GM18526 (cell line): ENCODE data around the gene ITGB4.

ENCODE experiments used
- POLR2A ChIP-seq: IDR thresholded peaks from 3 replicates; pipeline ENCODE4 v1.6.1; 2011; ENCODE audit not compliant: insufficient read length; ENCODE audit errors: extremely low read depth

Gene ITGB4

GRCh38 chr17:75722076-75722475 lies 817 bp downstream of the ITGB4 start:
- TF ChIP-seq POLR2A: no peak

DNA sequence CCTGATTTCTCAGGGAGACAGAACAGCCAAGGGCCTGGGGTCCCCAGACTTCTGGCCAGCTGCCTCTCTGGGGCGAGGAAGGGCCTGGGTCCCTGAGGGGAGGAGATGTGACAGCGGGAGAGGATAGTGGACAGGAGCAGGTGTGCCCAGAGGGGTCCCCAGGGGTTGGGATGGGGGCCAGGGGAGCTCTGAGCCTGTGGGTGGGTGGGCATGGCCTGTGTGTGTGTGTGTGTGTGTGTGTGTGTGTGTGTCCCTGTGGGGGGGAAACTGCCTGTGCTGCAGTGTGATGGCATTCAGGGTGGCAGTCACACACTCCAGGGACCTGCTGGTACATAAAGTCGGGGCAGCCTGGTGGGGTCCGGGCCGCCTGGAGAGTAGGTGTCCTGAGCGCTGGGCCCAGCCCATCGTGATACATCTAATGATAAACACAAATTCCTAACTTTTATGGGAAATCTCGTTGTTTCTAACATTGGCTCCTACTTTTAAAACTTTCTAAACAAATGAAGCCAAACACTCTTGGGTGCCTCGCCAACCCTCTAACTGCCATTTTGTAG lies 1.4 kb downstream of the ITGB4 start:
- TF ChIP-seq POLR2A: no peak

DNA sequence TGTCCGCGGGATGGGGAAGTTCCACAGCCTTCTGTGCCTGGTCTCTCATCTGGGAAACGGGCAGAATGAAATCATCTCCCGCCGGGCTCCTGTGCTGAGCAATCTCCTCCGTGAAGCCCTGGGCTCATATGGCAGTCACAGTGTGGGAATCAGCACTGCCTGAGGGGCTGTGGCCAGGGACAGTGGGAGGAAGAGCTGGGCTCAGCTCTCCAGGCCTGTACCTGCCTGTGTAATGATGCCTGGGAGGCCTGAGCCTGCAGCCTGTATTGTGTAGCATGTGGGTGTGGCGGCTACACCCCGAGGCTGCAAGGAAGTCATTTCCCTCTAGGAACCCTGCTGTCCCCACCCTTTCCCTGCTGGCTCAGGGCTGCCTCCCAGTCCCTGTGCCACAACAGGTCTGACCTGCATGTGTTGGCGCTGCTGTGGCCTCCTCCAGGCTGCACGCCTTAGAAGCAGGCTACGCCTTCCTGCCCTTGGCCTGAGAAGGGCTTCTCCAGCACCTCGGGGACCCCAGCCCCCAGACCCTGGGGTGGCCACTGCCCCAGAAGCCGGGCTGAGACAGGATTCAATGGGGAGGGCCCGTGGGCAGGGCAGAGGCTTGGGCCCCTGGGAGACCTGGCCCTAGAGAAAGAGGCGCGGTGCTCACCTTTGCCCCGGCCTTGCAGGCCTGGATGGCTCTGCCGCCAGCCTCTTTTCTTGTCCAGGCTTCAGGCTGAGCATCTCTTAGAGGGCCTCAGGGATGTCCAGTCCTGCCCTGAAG lies 2.1 kb downstream of the ITGB4 start:
- no peak for TF ChIP-seq POLR2A

DNA sequence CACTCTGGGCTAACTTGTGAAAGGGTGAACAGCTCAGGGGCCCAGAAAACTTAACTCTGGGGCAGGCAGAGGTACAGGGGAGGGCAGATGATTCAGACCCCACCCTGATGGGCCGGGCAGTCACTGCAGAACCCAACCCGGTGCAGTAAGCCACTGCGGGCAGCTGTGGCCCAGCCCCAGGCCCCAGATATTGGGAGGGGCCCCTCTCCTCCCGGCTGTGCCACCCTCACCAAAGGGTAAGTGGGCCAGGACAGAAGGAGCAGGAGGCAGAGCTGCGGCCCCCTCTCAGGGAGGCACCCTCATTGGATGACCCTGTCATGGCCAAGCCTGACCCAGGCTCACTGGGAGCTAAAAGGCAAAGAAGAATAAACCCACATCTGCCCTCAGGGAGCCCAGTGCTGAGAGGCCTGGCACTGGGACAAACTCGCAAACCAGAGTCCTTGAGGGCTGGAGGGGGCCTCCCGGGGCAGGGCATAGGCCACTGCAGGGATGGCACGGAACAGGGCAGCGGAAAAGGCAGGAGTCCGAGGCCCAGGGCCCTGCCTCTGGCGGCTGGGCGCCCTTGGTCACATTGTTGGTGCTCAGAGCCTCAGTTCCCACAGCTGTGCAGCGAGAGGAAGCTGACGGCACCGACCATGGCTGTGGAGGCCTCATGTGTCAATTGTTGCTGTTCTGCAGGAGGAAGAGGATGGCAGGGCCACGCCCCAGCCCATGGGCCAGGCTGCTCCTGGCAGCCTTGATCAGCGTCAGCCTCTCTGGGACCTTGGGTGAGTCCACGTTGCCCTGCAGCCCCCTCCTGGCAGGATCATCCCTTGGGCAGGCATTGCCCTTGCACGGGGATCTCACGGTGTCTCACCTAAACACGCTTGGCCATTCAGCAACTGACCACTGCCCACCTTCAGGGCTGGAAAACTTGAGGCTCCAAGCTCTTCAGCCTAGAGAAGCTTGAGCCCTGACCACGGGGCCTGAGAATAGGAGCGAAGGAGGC lies 3.1 kb downstream of the ITGB4 start:
- TF ChIP-seq POLR2A: no peak

DNA sequence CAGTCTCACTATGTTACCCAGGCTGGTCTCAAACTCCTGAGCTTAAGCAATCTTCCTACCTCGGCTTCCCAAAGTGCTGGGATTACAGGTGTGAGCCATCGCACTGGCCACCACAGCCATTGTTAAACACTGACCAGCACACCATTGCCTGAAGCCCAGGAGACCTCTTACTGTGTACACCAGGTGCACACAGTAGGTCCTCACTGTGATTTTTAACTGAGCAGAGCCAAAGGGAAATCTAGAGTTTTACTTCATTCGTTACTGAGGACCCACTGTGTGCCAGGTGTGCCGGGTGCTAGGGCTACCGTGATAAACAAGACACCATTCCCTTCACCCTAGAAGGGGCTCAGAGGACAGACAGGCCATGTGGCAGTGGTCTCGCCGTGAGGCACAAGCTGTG lies 4.2 kb downstream of the ITGB4 start:
- TF ChIP-seq POLR2A: no peak

DNA sequence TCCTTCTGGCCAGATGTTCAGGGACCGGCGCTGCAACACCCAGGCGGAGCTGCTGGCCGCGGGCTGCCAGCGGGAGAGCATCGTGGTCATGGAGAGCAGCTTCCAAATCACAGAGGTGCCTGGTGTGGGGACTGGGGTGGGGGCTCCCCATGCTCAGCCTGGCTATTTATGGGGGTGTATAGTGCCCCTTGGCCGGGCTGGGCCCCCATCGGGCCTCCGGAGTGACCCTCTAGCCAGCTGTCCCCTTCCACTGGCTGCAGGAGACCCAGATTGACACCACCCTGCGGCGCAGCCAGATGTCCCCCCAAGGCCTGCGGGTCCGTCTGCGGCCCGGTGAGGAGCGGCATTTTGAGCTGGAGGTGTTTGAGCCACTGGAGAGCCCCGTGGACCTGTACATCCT lies 6.1 kb downstream of the ITGB4 start:
- no peak for TF ChIP-seq POLR2A

DNA sequence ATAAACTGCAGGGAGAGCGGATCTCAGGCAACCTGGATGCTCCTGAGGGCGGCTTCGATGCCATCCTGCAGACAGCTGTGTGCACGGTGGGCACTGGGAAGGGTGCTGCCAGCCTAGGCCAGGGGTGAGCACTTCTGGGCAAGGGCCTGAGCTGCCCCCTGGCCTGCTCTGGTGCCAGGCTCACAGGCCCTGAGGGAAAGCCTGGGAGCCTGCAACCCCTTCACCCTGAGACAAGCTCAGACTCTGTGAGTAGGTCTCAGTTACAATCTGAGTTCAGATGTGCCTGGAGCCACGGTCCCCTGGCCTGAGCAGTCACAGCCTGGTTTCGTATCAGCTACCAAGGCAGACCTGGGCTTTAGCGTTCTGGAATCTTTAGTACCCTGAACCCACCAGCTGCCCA lies 8.1 kb downstream of the ITGB4 start:
- no peak for TF ChIP-seq POLR2A

DNA sequence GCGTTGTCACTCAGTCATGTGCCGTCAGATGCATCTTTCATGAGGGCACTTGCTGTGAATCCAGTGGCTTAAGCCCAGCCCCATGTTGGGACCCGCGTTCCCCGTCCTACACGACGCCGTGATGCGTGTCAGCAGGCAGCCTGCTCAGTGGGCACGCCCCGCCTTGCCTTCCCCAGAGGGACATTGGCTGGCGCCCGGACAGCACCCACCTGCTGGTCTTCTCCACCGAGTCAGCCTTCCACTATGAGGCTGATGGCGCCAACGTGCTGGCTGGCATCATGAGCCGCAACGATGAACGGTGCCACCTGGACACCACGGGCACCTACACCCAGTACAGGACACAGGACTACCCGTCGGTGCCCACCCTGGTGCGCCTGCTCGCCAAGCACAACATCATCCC lies 8.8 kb downstream of the ITGB4 start:
- no peak for TF ChIP-seq POLR2A

DNA sequence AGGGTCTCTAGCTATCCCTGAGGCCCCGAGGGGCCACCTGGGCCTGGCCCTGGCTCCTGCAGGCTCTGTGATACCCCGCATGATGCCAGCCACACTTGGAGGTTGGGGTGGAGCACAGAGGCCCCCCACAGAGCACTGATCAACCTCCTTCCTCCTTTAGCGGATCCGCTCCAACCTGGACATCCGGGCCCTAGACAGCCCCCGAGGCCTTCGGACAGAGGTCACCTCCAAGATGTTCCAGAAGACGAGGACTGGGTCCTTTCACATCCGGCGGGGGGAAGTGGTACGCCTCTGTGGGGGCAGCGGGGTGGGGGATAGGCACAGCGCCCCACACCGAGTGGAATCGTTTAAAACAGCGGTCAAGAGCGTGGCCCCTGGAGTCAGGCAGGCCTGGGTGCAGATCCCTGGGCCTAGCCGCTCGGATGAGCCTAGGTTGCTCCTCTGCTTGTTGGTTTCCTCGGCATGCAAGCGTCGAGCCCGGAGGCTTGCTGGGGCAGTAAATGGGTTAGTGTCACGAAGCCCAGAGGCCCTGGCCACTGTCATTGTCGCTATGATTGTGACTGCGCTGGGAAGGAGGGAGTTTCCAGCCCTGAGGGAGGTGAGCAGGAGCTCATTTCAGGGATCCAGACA lies 9.9 kb downstream of the ITGB4 start:
- no peak for TF ChIP-seq POLR2A

DNA sequence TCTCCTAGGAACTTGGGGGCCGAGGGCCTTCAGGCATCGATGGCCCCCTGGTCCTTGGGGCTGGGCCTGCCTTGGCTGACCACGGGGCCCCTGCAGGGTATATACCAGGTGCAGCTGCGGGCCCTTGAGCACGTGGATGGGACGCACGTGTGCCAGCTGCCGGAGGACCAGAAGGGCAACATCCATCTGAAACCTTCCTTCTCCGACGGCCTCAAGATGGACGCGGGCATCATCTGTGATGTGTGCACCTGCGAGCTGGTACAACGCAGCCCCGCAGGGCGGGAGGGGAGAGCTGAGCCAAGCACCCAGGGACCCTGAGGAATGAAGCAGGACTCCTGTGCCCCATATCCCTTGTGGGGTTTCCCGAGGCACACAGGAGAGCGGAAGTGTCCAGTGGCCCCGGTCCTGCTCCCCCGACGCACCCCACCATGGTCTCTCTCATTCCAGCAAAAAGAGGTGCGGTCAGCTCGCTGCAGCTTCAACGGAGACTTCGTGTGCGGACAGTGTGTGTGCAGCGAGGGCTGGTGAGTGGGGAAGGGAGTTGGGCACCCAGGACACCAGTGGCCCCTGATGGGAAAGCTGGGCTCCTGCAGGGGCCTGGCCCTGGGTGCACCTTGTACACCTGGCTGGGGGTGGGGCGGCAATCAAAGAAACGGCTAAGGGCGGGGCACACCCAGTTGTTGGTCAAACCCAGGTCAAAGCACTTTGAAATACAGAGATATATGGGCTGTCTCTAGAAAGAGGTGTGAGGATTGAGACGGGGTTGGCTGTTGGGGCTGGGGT lies 10.6 kb downstream of the ITGB4 start:
- TF ChIP-seq POLR2A: no peak

DNA sequence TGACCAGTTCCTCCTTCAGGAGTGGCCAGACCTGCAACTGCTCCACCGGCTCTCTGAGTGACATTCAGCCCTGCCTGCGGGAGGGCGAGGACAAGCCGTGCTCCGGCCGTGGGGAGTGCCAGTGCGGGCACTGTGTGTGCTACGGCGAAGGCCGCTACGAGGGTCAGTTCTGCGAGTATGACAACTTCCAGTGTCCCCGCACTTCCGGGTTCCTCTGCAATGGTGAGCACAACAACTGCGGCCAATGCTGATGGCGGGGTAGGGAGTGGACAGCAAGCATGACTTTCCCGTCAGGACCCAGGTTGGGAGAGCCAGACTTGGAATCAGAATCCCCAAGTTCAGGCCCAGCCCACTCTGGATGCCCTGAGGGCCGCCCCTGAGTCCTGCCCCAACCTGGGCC lies 12.2 kb downstream of the ITGB4 start:
- no peak for TF ChIP-seq POLR2A

DNA sequence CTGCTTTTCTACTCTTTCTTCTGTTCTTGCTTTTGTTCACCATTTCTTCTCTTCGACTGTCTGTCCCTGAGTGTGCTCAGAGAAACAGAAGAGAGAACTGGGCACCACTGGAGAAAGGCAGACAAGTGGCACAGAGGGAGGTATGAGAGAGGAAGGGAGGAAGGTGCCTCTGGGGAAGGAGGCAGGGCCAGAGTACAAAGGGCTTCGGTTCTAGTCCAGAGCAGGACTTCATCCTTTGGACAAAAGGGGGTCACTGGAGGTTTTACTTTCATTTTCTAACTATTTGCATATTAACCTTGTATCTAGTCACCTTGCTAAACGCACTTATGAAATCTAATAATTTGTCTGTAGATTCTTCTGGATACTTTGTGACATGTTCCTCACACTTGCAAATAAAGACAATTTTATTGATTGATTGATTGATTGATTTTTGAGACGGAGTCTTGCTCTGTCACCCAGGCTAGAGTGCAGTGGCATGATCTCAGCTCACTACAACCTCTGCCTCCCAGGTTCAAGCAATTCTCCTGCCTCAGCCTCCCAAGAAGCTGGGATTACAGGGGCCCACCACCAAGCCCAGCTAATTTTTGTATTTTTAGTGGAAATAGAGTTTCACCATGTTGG lies 13.5 kb downstream of the ITGB4 start:
- TF ChIP-seq POLR2A: no peak

- TF ChIP-seq POLR2A: no peak
Observed at GRCh38 chr17:75736173-75736835, 15.0 kb downstream of the ITGB4 start.
